ENCODE data around the gene FRMPD4.

Gene FRMPD4

GRCh38 chrX:12721042-12721441 lies 582.8 kb downstream of the FRMPD4 start:
- Histone ChIP-seq H3K36me3 (ENCODE audit: control insufficient read depth in 2 of 2, insufficient read depth in 2 of 2, low read length in 2 of 2) (no peaks in the 10 kb centered on the region), H3K27me3 (ENCODE audit: control insufficient read depth in 2 of 2, insufficient read depth in 2 of 2, low read length in 2 of 2) (peaks cover 4% of the 10 kb centered on the region in 2 donors), H3K4me1 (ENCODE audit: control insufficient read depth in 2 of 2, insufficient read depth in 2 of 2, low read length in 2 of 2) (no peaks in the 10 kb centered on the region), H3K4me3 (ENCODE audit: low read length in 2 of 2) (no peak overlapping the region), H3K27ac (ENCODE audit: low read depth in 2 of 2, low read length in 2 of 2) (no peak overlapping the region), H3K9me3 (ENCODE audit: control insufficient read depth in 2 of 2, low read length in 2 of 2) (no peaks in the 10 kb centered on the region), H3K9ac (ENCODE audit: low read depth in 1 of 2, low read length in 2 of 2) (no peak overlapping the region)

GRCh38 chrX:12722314-12722713 lies 584.0 kb downstream of the FRMPD4 start:
- Histone ChIP-seq H3K9ac (ENCODE audit: low read depth in 1 of 2, low read length in 2 of 2) (no peak overlapping the region), H3K4me3 (ENCODE audit: low read length in 2 of 2) (no peak overlapping the region), H3K4me1 (ENCODE audit: control insufficient read depth in 2 of 2, insufficient read depth in 2 of 2, low read length in 2 of 2) (no peaks in the 10 kb centered on the region), H3K36me3 (ENCODE audit: control insufficient read depth in 2 of 2, insufficient read depth in 2 of 2, low read length in 2 of 2) (no peaks in the 10 kb centered on the region), H3K27me3 (ENCODE audit: control insufficient read depth in 2 of 2, insufficient read depth in 2 of 2, low read length in 2 of 2) (peaks cover 4% of the 10 kb centered on the region in 2 donors), H3K27ac (ENCODE audit: low read depth in 2 of 2, low read length in 2 of 2) (no peak overlapping the region), H3K9me3 (ENCODE audit: control insufficient read depth in 2 of 2, low read length in 2 of 2) (no peaks in the 10 kb centered on the region)

- no peak overlapping the region for H3K9ac ChIP-seq (ENCODE audit: low read depth in 1 of 2, low read length in 2 of 2)
- no peaks in the 10 kb centered on the region for H3K9me3 ChIP-seq (ENCODE audit: control insufficient read depth in 2 of 2, low read length in 2 of 2)
- peaks cover 0 to 2% of the 10 kb centered on the region in 2 donors for H3K27me3 ChIP-seq (ENCODE audit: control insufficient read depth in 2 of 2, insufficient read depth in 2 of 2, low read length in 2 of 2)
- H3K4me1 ChIP-seq (ENCODE audit: control insufficient read depth in 2 of 2, insufficient read depth in 2 of 2, low read length in 2 of 2), result no peaks in the 10 kb centered on the region
- no peak overlapping the region for H3K27ac ChIP-seq (ENCODE audit: low read depth in 2 of 2, low read length in 2 of 2)
- H3K36me3 ChIP-seq (ENCODE audit: control insufficient read depth in 2 of 2, insufficient read depth in 2 of 2, low read length in 2 of 2), result no peaks in the 10 kb centered on the region
- no peak overlapping the region for H3K4me3 ChIP-seq (ENCODE audit: low read length in 2 of 2)
Observed at GRCh38 chrX:12741416-12741815, 603.1 kb downstream of the FRMPD4 start.

- no peak overlapping the region for H3K4me3 ChIP-seq (ENCODE audit: low read length in 2 of 2)
- H3K4me1 ChIP-seq (ENCODE audit: control insufficient read depth in 2 of 2, insufficient read depth in 2 of 2, low read length in 2 of 2), result no peaks in the 10 kb centered on the region
Observed at GRCh38 chrX:12747433-12747832, 609.2 kb downstream of the FRMPD4 start.

GRCh38 chrX:12751887-12752286 lies 613.6 kb downstream of the FRMPD4 start:
- Histone ChIP-seq H3K27ac (ENCODE audit: low read depth in 2 of 2, low read length in 2 of 2) (no peak overlapping the region), H3K4me3 (ENCODE audit: low read length in 2 of 2) (no peak overlapping the region), H3K27me3 (ENCODE audit: control insufficient read depth in 2 of 2, insufficient read depth in 2 of 2, low read length in 2 of 2) (no peaks in the 10 kb centered on the region), H3K4me1 (ENCODE audit: control insufficient read depth in 2 of 2, insufficient read depth in 2 of 2, low read length in 2 of 2) (no peaks in the 10 kb centered on the region), H3K9me3 (ENCODE audit: control insufficient read depth in 2 of 2, low read length in 2 of 2) (peaks cover 0 to 4% of the 10 kb centered on the region in 2 donors), H3K36me3 (ENCODE audit: control insufficient read depth in 2 of 2, insufficient read depth in 2 of 2, low read length in 2 of 2) (no peaks in the 10 kb centered on the region), H3K9ac (ENCODE audit: low read depth in 1 of 2, low read length in 2 of 2) (no peak overlapping the region)

More at GRCh38 chrX:12747433-12747832, 609.2 kb downstream of the FRMPD4 start:
- H3K36me3 ChIP-seq (ENCODE audit: control insufficient read depth in 2 of 2, insufficient read depth in 2 of 2, low read length in 2 of 2), result no peaks in the 10 kb centered on the region
- no peak overlapping the region for H3K9ac ChIP-seq (ENCODE audit: low read depth in 1 of 2, low read length in 2 of 2)
- peaks cover 0 to 4% of the 10 kb centered on the region in 2 donors for H3K9me3 ChIP-seq (ENCODE audit: control insufficient read depth in 2 of 2, low read length in 2 of 2)
- no peaks in the 10 kb centered on the region for H3K27me3 ChIP-seq (ENCODE audit: control insufficient read depth in 2 of 2, insufficient read depth in 2 of 2, low read length in 2 of 2)
- no peak overlapping the region for H3K27ac ChIP-seq (ENCODE audit: low read depth in 2 of 2, low read length in 2 of 2)

- Histone ChIP-seq H3K9me3 (ENCODE audit: control insufficient read depth in 2 of 2, low read length in 2 of 2) (peaks cover 0 to 4% of the 10 kb centered on the region in 2 donors), H3K4me1 (ENCODE audit: control insufficient read depth in 2 of 2, insufficient read depth in 2 of 2, low read length in 2 of 2) (no peaks in the 10 kb centered on the region), H3K27me3 (ENCODE audit: control insufficient read depth in 2 of 2, insufficient read depth in 2 of 2, low read length in 2 of 2) (no peaks in the 10 kb centered on the region), H3K9ac (ENCODE audit: low read depth in 1 of 2, low read length in 2 of 2) (no peak overlapping the region), H3K27ac (ENCODE audit: low read depth in 2 of 2, low read length in 2 of 2) (no peak overlapping the region), H3K36me3 (ENCODE audit: control insufficient read depth in 2 of 2, insufficient read depth in 2 of 2, low read length in 2 of 2) (no peaks in the 10 kb centered on the region), H3K4me3 (ENCODE audit: low read length in 2 of 2) (no peak overlapping the region)
Observed at GRCh38 chrX:12753366-12753765, 615.1 kb downstream of the FRMPD4 start.

- no peak overlapping the region for H3K9ac ChIP-seq (ENCODE audit: low read depth in 1 of 2, low read length in 2 of 2)
- H3K4me1 ChIP-seq (ENCODE audit: control insufficient read depth in 2 of 2, insufficient read depth in 2 of 2, low read length in 2 of 2), result no peaks in the 10 kb centered on the region
- H3K9me3 ChIP-seq (ENCODE audit: control insufficient read depth in 2 of 2, low read length in 2 of 2), result no peaks in the 10 kb centered on the region
- H3K27ac ChIP-seq (ENCODE audit: low read depth in 2 of 2, low read length in 2 of 2), result no peak overlapping the region
- H3K4me3 ChIP-seq (ENCODE audit: low read length in 2 of 2), result no peak overlapping the region
- H3K36me3 ChIP-seq (ENCODE audit: control insufficient read depth in 2 of 2, insufficient read depth in 2 of 2, low read length in 2 of 2), result no peaks in the 10 kb centered on the region
- no peaks in the 10 kb centered on the region for H3K27me3 ChIP-seq (ENCODE audit: control insufficient read depth in 2 of 2, insufficient read depth in 2 of 2, low read length in 2 of 2)
Observed at GRCh38 chrX:12758291-12758690, 620.0 kb downstream of the FRMPD4 start.

- Histone ChIP-seq H3K9me3 (ENCODE audit: control insufficient read depth in 2 of 2, low read length in 2 of 2) (no peaks in the 10 kb centered on the region), H3K27me3 (ENCODE audit: control insufficient read depth in 2 of 2, insufficient read depth in 2 of 2, low read length in 2 of 2) (peaks cover 3 to 4% of the 10 kb centered on the region in 2 donors), H3K36me3 (ENCODE audit: control insufficient read depth in 2 of 2, insufficient read depth in 2 of 2, low read length in 2 of 2) (no peaks in the 10 kb centered on the region), H3K9ac (ENCODE audit: low read depth in 1 of 2, low read length in 2 of 2) (no peak overlapping the region), H3K4me3 (ENCODE audit: low read length in 2 of 2) (no peak overlapping the region), H3K27ac (ENCODE audit: low read depth in 2 of 2, low read length in 2 of 2) (no peak overlapping the region), H3K4me1 (ENCODE audit: control insufficient read depth in 2 of 2, insufficient read depth in 2 of 2, low read length in 2 of 2) (no peaks in the 10 kb centered on the region)
Observed at GRCh38 chrX:12767856-12768255, 629.6 kb downstream of the FRMPD4 start.

- H3K36me3 ChIP-seq (ENCODE audit: control insufficient read depth in 2 of 2, insufficient read depth in 2 of 2, low read length in 2 of 2), result no peaks in the 10 kb centered on the region
- peaks cover 3 to 4% of the 10 kb centered on the region in 2 donors for H3K27me3 ChIP-seq (ENCODE audit: control insufficient read depth in 2 of 2, insufficient read depth in 2 of 2, low read length in 2 of 2)
- H3K9me3 ChIP-seq (ENCODE audit: control insufficient read depth in 2 of 2, low read length in 2 of 2), result no peaks in the 10 kb centered on the region
- no peak overlapping the region for H3K27ac ChIP-seq (ENCODE audit: low read depth in 2 of 2, low read length in 2 of 2)
- H3K4me3 ChIP-seq (ENCODE audit: low read length in 2 of 2), result no peak overlapping the region
- H3K4me1 ChIP-seq (ENCODE audit: control insufficient read depth in 2 of 2, insufficient read depth in 2 of 2, low read length in 2 of 2), result no peaks in the 10 kb centered on the region
- H3K9ac ChIP-seq (ENCODE audit: low read depth in 1 of 2, low read length in 2 of 2), result no peak overlapping the region
Observed at GRCh38 chrX:12768491-12768890, 630.2 kb downstream of the FRMPD4 start.

- Histone ChIP-seq H3K9me3 (ENCODE audit: control insufficient read depth in 2 of 2, low read length in 2 of 2) (no peaks in the 10 kb centered on the region), H3K9ac (ENCODE audit: low read depth in 1 of 2, low read length in 2 of 2) (no peak overlapping the region), H3K4me1 (ENCODE audit: control insufficient read depth in 2 of 2, insufficient read depth in 2 of 2, low read length in 2 of 2) (no peaks in the 10 kb centered on the region), H3K4me3 (ENCODE audit: low read length in 2 of 2) (no peak overlapping the region), H3K27me3 (ENCODE audit: control insufficient read depth in 2 of 2, insufficient read depth in 2 of 2, low read length in 2 of 2) (peaks cover 3 to 4% of the 10 kb centered on the region in 2 donors), H3K27ac (ENCODE audit: low read depth in 2 of 2, low read length in 2 of 2) (no peak overlapping the region), H3K36me3 (ENCODE audit: control insufficient read depth in 2 of 2, insufficient read depth in 2 of 2, low read length in 2 of 2) (no peaks in the 10 kb centered on the region)
Observed at GRCh38 chrX:12770440-12770839, 632.2 kb downstream of the FRMPD4 start.

All from mucosa of rectum (tissue), 2 donors.